Erythroblast (primary cell): ENCODE measurements around the gene STAT1.

Experiments
- DNase-seq, 2 experiments: peaks; one replicate each; lab custom pipeline; 2025; lab: John Stamatoyannopoulos, UW
- GATA1 ChIP-seq: IDR thresholded peaks from 2 replicates; pipeline ENCODE4 v1.6.1; 2011; ENCODE audit warnings: low read depth, mild to moderate bottlenecking, control low read depth, low read length, moderate library complexity
- POLR2A ChIP-seq: IDR thresholded peaks from 2 replicates; pipeline ENCODE4 v1.6.1; 2011; ENCODE audit warnings: mild to moderate bottlenecking, low read length

The STAT1 gene

GRCh38 chr2:191020742-191021381 lies 6.9 kb upstream of the STAT1 start:
- TF ChIP-seq GATA1: no peak
- TF ChIP-seq POLR2A: peak; percentile 92
- peak; percentile 78 to 87 for DNase-seq

DNA sequence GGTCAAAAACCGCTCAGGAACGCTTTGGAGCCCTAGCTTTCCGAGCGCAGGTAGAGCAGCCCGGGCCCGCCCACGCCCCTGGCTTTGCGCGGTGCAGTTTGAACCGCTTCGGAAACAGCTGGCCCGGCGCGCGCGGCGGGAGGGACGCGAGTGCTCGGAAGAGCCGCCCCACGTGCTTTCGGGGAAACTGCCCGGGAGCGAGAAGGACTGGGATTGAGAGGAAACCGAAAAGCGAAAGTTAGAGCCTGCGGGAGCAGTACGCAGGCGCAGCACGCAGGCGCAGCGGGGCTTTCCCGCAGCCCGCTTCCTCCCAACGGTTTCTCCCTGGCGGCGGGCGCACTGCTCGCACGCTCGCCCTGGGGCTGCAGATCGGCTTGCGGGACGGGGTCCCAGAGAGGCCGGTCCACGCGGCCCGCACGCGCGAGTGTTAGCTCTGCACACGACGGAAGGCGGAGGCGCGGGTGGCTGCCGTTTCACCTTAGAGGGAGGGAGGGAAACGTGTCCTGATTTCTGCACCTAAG lies 6.3 kb upstream of the STAT1 start:
- TF ChIP-seq GATA1: no peak
- TF ChIP-seq POLR2A: peak; percentile 98

DNA sequence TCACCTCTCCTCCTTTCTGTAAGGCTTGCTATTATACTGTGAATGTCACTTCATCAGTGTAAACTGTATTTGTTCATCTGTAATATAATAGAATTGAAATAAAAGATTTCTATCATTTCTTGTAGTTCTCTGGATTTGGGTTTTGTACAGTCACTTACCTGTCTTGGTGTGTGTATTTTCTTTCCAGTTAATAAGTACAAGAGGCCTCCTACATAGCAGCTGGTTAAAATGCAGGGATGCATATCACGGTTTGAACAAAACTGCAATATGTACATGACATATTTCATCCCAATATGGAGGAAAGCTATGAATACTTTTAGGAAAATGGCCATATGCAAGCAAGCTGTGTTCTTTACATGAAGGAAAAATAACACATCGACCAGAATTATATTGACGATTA lies 5.4 kb upstream of the STAT1 start:
- TF ChIP-seq POLR2A (no peak), GATA1 (no peak)
- peak in 1 of 2 experiments; percentile 22 for DNase-seq

More for the DNA sequence above, 6.3 kb upstream of the STAT1 start:
- DNase-seq: peak; percentile 96 to 98

DNA sequence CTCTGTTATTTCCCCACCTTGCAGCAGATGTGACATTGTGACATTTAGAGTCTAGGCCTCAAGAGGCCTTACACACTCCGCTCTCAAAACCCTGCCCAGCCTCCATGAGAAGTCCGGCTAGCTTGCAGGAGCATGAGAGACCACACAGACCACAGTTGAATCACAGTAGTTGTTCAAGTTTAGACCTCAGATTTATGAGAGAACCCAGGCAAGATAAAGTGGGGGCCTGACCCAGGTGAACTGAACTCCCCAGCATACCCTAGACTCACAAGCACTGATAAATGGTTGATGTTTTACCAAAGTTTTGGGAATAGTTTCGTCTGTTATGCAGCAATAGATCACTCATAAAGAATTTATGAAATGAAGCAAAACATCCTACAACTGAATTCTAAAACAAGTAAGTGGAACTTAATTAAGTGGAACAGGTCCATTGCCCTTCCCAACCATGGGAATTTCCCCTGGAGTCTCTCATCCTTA lies 4.7 kb upstream of the STAT1 start:
- peak in 1 of 2 experiments; percentile 18 for DNase-seq

GRCh38 chr2:191018048-191018447 lies 4.1 kb upstream of the STAT1 start:
- TF ChIP-seq GATA1: no peak
- TF ChIP-seq POLR2A: no peak
- no peak for DNase-seq

More for the DNA sequence above, 4.7 kb upstream of the STAT1 start:
- TF ChIP-seq POLR2A: no peak
- TF ChIP-seq GATA1: no peak

DNA sequence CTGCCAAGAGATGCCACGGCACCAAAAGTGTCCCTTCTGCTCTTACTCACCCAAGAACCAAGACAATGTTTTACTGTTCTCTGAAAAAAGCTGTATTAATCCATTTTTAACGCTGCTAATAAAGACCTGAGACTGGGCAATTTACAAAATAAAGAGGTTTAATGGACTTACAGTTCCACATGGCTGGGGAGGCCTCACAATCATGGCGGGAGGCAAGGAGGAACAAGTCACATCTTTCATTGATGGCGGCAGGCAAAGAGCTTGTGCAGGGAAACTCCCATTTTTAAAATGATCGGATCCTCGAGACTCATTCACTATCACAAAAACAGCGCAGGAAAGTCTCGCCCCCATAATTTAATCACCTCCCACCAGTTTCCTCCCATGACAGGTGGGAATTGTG lies 1.9 kb upstream of the STAT1 start:
- DNase-seq: no peak
- TF ChIP-seq GATA1: no peak
- TF ChIP-seq POLR2A: no peak

- DNase-seq: no peak
Observed at GRCh38 chr2:191015239-191015638, 1.3 kb upstream of the STAT1 start.

DNA sequence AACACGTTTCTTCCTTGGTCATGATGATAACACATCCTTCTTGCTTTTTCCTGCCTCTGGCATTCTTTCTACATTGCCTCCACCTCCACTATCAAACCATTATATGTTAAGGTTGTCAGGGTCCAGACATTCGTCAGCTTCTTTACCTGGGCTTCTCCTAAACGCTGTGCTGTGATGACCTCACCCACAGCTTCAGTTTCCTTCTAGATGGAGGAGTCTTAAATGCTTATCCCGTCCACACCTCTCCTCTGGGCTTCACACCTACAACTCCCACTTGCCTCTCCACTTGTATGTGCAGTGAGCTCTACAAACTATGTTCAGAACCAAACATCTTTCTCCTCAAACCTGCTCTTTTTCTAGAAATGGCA lies 666 bp upstream of the STAT1 start:
- TF ChIP-seq POLR2A (no peak), GATA1 (no peak)
- no peak for DNase-seq

More at GRCh38 chr2:191015239-191015638, 1.3 kb upstream of the STAT1 start:
- TF ChIP-seq POLR2A (no peak), GATA1 (no peak)

- no peak for TF ChIP-seq GATA1
- no peak for TF ChIP-seq POLR2A
- no peak for DNase-seq
Observed at GRCh38 chr2:191013682-191013931, 364 bp downstream of the STAT1 start.

- TF ChIP-seq POLR2A (no peak), GATA1 (no peak)
- peak; percentile 51 to 55 for DNase-seq
Observed at GRCh38 chr2:191012845-191013681, 908 bp downstream of the STAT1 start.

DNA sequence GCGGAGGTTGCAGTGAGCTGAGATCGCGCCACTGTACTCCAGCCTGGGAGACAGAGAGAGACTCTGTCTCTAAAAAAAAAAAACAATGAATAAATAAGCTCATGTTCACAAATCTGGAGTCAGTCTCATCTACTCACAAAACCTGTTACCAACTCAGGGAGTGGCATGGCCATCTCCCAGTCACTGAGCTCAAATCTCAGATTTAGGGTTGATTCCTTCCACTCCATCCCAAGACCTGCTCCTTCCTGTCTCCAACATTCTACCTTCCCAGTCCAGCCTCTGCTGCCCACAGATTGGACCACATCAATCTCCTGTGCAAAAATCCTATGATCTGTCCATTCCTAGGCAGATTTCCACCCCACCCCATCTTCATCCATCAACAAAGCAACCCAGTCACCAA lies 1.6 kb downstream of the STAT1 start:
- no peak for TF ChIP-seq GATA1
- TF ChIP-seq POLR2A: no peak
- DNase-seq: no peak

GRCh38 chr2:191010887-191011885 lies 2.8 kb downstream of the STAT1 start:
- no peak for DNase-seq
- no peak for TF ChIP-seq POLR2A
- no peak for TF ChIP-seq GATA1
